RWPE2 (cell line): Measurements from ENCODE around the gene IL18BP.
A peak's percentile ranks its signal among the peaks of the same experiment; 100 is the strongest.

Source experiments
- ATAC-seq: fragments of 200-7000 bp; cut with Tn5 transposase; 3 replicates; pipeline ENCODE4 v1.9.1; 2021; ENCODE audit warnings: low read depth
- DNase-seq: peaks from one replicate; pipeline ENCODE4 v3.0.0-alpha.2; 2020; ENCODE audit warnings: low spot score
- H3K27ac ChIP-seq: fragments of 450-650 bp; 2 replicates; pipeline ENCODE4 v1.5.1; 2017; ENCODE audit warnings: mild to moderate bottlenecking; ENCODE audit not compliant: poor library complexity, severe bottlenecking
- H3K27me3 ChIP-seq: fragments of 250-450 bp; sonication (Bioruptor Pico); 2 replicates; pipeline ENCODE4 v1.5.1; 2021; ENCODE audit warnings: mild to moderate bottlenecking, moderate library complexity; ENCODE audit not compliant: insufficient read depth, poor library complexity, severe bottlenecking
- H3K36me3 ChIP-seq: fragments of 250-450 bp; sonication (Bioruptor Pico); 2 replicates; pipeline ENCODE4 v1.5.1; 2020; ENCODE audit warnings: low read depth, mild to moderate bottlenecking, moderate library complexity
- H3K4me1 ChIP-seq: fragments of 250-450 bp; sonication (Bioruptor Pico); 2 replicates; pipeline ENCODE4 v1.5.1; 2021; ENCODE audit warnings: mild to moderate bottlenecking, moderate library complexity; ENCODE audit not compliant: insufficient read depth, poor library complexity, severe bottlenecking
- H3K4me3 ChIP-seq: fragments of 250-450 bp; sonication (Bioruptor Pico); 2 replicates; pipeline ENCODE4 v1.5.1; 2021; ENCODE audit warnings: mild to moderate bottlenecking, moderate library complexity; ENCODE audit not compliant: severe bottlenecking
- H3K9me3 ChIP-seq: fragments of 250-450 bp; sonication (Bioruptor Pico); 2 replicates; pipeline ENCODE4 v1.5.1; 2021; ENCODE audit warnings: mild to moderate bottlenecking, moderate library complexity; ENCODE audit not compliant: severe bottlenecking
- TF ChIP-seq, protein P1 (sequence below): fragments of 450-650 bp; IDR thresholded peaks from one replicate; pipeline ENCODE4 v1.5.1; 2017; ENCODE audit warnings: mild to moderate bottlenecking, moderate library complexity; ENCODE audit not compliant: poor library complexity, severe bottlenecking

The IL18BP gene

DNA sequence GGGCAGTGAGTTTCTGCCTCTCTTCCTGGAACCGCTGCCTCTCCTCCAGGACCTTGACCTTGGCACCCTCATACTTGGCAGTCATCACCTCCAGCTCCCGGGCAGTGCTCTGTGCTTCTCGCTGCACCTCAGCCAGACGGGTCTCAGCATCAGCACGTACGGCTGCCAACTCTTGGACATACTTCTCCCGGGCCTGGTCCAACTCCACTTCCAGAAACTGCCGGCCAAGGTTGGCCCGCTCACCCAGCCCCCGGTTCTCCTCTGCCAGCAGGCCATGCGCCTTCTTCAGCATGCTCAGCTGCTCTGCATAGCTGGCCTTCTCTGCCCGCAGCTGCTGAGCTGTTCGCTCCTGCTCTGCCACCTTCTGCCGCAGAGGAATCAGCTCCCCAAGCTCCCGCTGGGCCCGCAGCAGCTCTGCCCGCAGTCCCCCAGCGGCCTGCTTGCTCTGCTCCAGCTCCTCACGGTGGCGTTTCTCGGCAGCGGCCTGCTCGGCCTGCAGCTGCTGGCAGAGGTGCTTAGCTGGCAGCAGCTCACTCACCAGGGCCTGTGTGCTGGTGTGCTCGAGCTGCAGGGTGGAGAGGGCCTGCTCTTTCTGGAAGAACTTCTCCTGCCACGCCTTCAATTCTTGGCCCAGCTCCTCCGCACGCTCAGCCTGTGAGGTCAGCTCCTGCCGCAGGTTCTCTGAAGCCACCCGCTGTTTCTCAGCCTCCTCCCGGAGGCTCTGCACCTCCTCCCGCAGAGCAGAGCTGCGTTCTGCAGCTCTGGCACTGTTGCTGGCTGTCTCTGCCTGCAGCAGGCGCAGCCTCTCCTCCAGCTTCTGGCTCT is 14.4 kb downstream of the IL18BP start:
- TF ChIP-seq, protein P1, sequence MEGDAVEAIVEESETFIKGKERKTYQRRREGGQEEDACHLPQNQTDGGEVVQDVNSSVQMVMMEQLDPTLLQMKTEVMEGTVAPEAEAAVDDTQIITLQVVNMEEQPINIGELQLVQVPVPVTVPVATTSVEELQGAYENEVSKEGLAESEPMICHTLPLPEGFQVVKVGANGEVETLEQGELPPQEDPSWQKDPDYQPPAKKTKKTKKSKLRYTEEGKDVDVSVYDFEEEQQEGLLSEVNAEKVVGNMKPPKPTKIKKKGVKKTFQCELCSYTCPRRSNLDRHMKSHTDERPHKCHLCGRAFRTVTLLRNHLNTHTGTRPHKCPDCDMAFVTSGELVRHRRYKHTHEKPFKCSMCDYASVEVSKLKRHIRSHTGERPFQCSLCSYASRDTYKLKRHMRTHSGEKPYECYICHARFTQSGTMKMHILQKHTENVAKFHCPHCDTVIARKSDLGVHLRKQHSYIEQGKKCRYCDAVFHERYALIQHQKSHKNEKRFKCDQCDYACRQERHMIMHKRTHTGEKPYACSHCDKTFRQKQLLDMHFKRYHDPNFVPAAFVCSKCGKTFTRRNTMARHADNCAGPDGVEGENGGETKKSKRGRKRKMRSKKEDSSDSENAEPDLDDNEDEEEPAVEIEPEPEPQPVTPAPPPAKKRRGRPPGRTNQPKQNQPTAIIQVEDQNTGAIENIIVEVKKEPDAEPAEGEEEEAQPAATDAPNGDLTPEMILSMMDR = no peak
- no peak overlapping the region for H3K27ac ChIP-seq
- ATAC-seq (peak; percentile 6; the same call in 1 of the 3 replicates), DNase-seq (no peak)
- H3K9me3 ChIP-seq = no peaks in the 10 kb centered on the region
- no peaks in the 10 kb centered on the region for H3K4me1 ChIP-seq
- H3K4me3 ChIP-seq = no peak overlapping the region
- H3K36me3 ChIP-seq = peaks cover 94% of the 10 kb centered on the region
- H3K27me3 ChIP-seq = no peaks in the 10 kb centered on the region

DNA sequence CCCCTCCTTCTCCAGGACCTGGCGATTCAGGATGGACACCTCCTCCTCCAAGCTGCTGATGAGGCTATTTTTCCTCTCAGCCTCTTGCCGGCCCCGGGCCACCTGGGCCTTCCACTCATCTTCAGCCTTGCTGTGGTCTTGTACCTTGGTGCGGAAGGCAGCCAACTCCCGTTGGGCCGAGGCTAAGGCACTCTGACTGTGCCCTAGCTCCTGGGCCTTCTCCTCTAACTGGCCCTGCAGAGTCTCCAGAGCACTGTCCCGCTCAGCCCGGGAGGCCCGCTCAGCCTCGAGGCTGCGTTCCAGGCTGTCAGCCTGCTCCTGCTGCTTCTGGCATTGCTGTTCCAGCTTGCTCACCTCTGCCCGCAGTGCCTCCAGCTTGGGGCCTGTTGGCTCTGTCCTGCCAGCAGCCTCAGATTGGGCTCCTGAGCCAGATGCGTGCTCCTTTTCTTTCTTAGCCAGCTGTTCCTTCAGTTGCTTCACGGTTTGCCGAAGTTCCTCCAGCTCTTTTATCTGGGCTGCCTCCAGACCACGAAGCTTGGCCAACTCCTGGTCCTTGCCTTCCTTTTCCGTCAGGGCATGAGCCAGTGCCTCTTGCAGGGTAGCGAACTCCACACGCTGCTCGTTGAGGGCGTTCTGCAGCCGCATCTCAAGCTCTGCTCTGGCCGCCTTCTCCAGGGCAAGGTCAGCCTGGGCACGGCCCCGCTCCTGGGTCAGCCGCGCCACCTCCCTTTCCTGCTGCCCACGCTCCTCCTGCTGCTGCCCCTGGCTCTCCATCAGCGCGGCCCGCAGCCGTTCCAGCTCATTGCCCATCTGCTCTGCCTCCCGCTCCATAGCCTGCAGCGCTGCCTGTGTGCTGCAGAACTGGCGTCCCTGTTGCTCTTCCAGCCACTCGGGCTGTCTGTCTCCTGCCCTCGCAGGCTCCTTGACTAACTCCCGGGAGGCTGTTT is 15.3 kb downstream of the IL18BP start:
- no peaks in the 10 kb centered on the region for H3K27me3 ChIP-seq
- TF ChIP-seq, protein P1 = no peak
- H3K4me3 ChIP-seq = no peak overlapping the region
- peaks cover 96% of the 10 kb centered on the region for H3K36me3 ChIP-seq
- H3K4me1 ChIP-seq = no peaks in the 10 kb centered on the region
- DNase-seq = no peak
- no peak for ATAC-seq
- no peak overlapping the region for H3K27ac ChIP-seq
- H3K9me3 ChIP-seq = no peaks in the 10 kb centered on the region

DNA sequence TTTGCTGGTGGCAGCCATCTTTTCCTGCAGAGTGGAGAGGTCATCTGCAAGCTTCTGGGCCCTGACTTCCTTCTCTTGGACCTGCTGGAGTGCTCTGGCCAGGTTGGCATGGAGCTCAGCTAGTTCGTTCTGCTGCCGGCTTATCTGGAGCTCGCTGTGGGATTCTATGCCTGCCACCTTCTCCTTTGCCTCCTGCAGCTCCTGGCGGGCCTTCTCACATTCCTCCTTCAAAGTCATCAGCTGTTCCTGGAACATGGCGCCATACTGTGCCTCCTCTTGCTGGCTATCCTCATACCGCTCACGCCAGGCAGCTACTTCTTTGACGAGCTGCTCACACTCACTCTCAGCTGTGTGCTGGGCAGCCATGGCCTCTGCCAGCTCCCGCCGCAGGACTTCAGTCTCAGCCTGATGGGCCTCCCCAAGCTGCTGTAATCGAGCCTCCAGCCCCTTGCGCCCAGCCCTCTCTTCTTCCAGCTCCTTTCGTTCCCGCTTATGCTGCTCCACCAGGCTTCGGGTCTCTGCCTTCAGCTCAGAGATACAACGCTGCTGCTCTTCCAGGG is 16.1 kb downstream of the IL18BP start:
- H3K9me3 ChIP-seq = no peaks in the 10 kb centered on the region

DNA sequence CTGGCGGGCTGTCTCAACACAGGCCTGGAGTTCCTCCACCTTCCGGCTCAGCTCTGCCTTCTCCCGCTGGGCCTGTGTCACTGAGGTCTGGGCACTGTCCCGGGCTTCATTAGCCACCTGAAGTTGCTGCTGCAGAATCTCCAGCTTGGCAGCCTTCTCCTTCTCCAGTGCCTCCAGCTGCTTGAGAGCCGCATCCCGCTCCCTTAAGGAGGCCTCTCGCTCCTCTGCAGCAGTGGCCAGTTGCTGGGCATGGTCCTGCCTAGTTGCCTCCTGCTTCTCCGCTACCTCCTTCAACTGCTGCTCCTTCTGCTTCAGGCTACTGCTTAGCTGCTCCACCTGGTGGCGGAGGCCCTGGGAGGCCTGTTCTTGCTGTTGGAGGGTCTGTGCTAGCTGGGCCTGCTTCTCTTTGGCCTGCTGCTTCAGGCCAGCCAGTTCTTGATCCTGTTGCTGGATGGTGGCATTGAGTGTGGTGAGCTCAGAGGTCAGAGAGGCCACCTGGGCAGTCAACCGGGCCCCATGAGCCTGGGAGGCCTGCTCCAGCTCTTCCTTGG is 16.9 kb downstream of the IL18BP start:
- DNase-seq = no peak
- ATAC-seq = peak; percentile 41; the same call in 1 of the 3 replicates

More for the DNA sequence above, 16.1 kb downstream of the IL18BP start:
- Histone ChIP-seq H3K27me3 (no peaks in the 10 kb centered on the region), H3K4me1 (no peaks in the 10 kb centered on the region), H3K4me3 (no peak overlapping the region), H3K27ac (no peak overlapping the region), H3K36me3 (peaks cover 98% of the 10 kb centered on the region)
- TF ChIP-seq, protein P1 = no peak
- ATAC-seq = no peak
- no peak for DNase-seq

More for the DNA sequence above, 16.9 kb downstream of the IL18BP start:
- H3K9me3 ChIP-seq = no peaks in the 10 kb centered on the region
- peaks cover 98% of the 10 kb centered on the region for H3K36me3 ChIP-seq
- H3K27me3 ChIP-seq = no peaks in the 10 kb centered on the region
- no peaks in the 10 kb centered on the region for H3K4me1 ChIP-seq
- TF ChIP-seq, protein P1 = no peak
- no peak overlapping the region for H3K4me3 ChIP-seq
- H3K27ac ChIP-seq = no peak overlapping the region
